GM18526 (cell line): ENCODE data around the gene UBE2Q2.

Source experiments
- POLR2A ChIP-seq: IDR thresholded peaks from 3 replicates; pipeline ENCODE4 v1.6.1; 2011; ENCODE audit not compliant: insufficient read length; ENCODE audit errors: extremely low read depth

UBE2Q2 gene

DNA sequence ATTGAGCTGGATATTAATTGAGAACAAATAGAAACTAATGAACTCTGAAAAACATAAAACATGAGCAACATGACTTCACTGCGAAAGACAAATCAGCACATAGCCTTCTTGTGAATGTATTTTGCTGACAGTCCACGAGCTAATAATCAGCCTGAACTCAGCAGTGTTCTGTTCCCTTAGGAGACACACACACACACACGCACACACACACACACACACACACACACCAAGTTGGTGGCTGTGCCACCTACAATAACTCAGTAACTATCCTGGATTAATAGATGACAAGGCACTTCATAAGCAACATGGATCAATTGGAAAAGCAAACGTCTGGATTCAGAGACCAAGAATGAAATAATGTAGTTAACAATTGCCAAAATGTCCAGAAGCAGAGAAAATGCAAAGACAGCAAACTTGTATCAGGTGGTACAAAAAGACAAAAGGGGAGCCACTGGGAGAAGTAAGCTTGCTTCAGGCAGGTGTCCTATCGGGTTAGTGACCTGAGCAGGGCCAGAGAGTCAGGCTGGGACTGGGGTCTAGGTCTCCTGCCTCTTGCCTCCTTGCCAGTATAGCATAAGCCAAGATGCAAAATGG lies 20.5 kb upstream of the UBE2Q2 start:
- TF ChIP-seq POLR2A = no peak

DNA sequence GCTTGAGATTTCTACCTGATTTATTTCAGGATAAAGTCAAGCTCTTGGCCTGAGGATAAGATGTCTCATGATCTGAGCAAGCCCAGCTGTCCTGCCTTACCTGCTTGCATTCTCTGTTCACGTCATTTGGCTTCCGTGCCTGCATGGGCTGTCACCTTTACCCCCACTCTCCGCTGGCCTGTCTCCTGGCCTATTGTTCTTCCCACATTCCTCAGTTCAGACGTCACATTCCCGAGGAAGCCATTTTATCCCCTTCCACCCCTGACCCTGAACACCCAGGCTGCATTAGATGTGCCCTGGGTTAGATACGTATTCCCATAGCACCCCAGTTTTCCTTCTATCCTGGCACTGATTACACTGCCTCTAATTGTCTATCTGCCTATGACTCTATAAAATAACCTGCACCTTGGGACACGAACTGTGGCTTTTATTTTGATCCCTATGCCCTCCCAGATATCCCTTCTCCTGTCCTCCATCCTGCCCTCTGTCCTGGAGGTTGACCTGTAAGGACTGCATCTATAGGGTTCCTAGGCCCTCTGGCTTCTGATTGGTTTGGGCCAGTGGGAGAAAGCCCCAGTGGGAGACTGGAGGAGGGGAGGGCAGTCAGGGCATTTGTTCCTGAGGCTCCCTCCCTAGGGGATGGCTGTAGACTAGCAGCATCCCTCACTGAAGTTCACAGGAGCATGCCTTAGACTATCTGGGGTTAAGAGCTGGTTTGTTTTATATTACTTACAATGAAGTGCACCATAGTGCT lies 19.2 kb upstream of the UBE2Q2 start:
- TF ChIP-seq POLR2A = no peak

- TF ChIP-seq POLR2A = no peak
Measured at GRCh38 chr15:75827691-75828090, 15.6 kb upstream of the UBE2Q2 start.

DNA sequence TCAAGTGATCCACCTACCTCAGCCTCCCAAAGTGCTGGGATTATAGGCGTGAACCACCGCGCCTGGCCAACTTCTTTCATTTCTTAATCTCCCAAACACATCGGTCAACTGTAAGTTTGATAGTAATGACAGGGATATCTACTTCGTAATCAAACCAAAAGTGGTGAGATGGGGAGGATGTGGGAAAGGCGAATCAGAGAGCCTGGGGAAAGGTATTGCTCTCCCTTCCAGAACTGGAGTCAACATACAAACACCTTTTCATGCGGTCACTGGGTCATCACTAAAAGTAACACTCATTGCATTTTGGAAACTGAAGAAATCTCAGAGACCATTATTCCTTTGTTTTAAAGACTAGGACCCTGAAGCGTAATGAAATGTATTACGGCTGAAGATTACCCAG lies 14.8 kb upstream of the UBE2Q2 start:
- TF ChIP-seq POLR2A = no peak

DNA sequence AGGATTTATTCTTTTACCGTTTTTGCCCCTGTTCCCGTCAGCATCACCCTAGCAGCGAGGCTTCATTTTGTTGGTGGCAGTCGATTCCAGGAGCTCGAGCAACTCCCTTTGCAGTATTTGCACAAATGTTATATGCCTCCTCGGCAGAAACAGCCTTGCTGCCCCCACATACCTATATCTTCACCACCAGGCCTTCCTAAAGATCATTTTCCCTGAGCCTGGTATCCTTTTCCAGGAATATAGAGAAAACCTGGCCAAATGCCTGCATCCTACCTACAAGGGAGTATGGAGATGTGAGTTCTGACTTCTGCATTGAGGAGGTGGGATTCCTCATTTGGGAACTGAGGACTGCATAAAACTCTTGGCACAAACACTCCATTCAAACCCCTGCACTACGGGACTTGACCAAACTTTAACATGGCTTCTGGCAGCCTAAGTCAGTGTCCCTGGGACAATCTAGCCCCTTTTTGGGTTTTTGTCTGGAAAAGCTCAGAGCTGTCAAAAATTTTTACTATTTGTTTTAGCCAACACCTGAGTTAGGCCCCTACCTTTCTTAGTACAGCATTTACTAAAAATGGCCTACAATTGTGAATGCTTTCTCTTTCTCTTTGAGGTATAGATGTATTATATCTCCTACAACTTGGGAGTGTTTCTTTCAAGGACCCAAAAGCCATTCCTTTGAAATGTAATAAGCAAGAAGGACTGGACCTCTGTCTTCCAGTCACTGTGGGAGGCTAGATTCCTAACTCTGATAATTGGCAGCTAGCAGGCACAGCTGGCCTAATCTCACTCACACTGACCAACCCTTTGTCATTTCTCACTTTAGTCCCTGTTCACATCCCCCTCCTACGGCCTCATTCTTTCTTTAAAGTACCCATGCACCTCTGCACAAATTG lies 12.1 kb upstream of the UBE2Q2 start:
- TF ChIP-seq POLR2A = no peak

- no peak for TF ChIP-seq POLR2A
Measured at GRCh38 chr15:75831806-75832102, 11.5 kb upstream of the UBE2Q2 start.

- TF ChIP-seq POLR2A = no peak
Measured at GRCh38 chr15:75832114-75832513, 11.1 kb upstream of the UBE2Q2 start.

DNA sequence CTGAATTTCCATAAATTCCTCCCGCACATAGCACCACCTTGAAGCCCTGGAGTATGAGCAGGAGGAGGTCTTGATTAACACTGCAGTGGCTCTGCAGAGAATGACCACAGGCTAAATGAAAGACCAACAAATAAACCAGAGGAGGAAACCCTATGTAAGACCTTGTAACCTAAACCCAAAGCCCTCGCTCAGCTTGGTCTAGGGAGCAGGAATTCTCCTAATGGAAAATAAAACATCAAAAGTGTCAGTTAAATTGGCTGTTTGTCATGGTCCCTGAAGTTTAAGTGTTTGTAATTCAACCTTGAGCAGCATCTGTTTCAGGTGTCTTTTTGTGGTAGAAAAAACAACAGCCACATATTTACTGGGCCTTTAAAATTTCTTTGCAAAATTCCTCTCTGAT lies 9.2 kb upstream of the UBE2Q2 start:
- no peak for TF ChIP-seq POLR2A

DNA sequence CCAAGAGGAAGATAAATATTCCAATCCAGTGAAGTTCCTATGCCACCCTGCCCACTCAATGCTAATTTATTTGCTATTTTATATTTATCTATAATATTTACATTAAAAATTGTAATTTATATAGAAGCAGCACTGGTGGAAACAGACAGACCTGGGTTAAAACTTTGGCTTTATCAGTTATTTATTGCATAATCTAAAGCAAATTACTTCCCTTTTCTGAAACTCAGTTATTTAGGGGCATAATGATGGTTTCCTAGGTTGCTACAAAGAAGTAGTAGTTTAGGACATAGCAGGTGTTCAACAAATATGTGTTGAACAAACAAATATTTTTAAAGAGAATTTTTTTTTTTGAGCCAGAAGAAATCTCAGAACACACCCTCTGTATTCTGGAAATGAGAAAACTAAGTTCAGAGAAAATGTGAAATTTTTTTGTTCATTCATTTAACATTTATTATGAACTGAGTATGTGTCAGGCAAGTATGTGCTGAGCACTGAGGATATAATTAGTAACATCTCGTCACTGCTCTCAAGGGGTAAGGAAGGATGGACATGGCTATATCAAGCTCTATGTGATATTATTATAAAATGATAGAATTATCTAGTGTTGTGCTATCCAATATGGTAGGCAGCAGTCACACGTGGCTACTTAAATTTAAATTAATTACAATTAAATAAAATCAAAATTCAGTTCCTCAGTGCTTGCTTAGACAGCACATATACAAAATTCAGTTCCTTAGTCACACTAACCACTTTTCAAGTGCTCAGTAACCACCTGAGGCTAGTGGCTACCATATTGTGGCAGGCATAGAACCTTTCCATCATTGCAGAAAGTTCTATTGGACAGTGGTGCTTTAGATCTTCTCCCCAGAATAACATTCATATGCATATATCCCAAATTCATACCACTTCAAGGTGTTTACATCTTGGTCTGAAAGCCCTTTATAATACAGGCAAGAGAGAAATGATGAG lies 7.0 kb upstream of the UBE2Q2 start:
- TF ChIP-seq POLR2A = no peak

DNA sequence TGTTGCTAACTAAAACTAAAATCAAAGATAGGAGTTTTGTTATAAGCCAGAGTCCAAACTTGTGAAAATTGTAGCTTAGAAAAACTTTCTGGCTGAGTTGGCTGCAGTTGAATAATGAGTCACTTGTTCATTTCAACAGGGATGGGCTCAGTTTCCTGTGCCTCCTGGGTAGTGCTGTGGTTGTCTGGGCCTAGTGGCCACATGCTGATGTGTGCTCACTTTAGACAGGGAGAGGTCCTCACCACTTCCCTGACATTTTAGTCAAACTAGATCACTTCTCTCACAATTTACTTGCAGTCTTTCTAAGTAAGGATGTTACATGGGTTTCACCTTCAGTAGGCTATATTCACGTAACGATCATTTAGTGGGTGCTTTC lies 6.3 kb upstream of the UBE2Q2 start:
- no peak for TF ChIP-seq POLR2A

- TF ChIP-seq POLR2A = no peak
Measured at GRCh38 chr15:75840659-75841058, 2.6 kb upstream of the UBE2Q2 start.

GRCh38 chr15:75841626-75842025 lies 1.6 kb upstream of the UBE2Q2 start:
- TF ChIP-seq POLR2A = no peak

- TF ChIP-seq POLR2A = peak; percentile 39
Measured at GRCh38 chr15:75843678-75844581, 683 bp downstream of the UBE2Q2 start.
